DOHH2 (cell line): ENCODE measurements around the gene RPL28.

ENCODE experiments used
- EZH2phosphoT487 ChIP-seq: fragments of 200-600 bp; sonication (generic); IDR thresholded peaks from 2 replicates; pipeline ENCODE4 v1.6.1; 2017; ENCODE audit warnings: borderline replicate concordance, mild to moderate bottlenecking, antibody characterized with exemption, low read length, moderate library complexity, mixed read lengths
- TF ChIP-seq, protein P1 (sequence below): fragments of 200-600 bp; sonication (generic); IDR thresholded peaks from one replicate; pipeline ENCODE4 v1.5.1; 2014; ENCODE audit warnings: antibody characterized with exemption, mild to moderate bottlenecking, low read depth, low read length; ENCODE audit not compliant: poor library complexity, severe bottlenecking

DNA sequence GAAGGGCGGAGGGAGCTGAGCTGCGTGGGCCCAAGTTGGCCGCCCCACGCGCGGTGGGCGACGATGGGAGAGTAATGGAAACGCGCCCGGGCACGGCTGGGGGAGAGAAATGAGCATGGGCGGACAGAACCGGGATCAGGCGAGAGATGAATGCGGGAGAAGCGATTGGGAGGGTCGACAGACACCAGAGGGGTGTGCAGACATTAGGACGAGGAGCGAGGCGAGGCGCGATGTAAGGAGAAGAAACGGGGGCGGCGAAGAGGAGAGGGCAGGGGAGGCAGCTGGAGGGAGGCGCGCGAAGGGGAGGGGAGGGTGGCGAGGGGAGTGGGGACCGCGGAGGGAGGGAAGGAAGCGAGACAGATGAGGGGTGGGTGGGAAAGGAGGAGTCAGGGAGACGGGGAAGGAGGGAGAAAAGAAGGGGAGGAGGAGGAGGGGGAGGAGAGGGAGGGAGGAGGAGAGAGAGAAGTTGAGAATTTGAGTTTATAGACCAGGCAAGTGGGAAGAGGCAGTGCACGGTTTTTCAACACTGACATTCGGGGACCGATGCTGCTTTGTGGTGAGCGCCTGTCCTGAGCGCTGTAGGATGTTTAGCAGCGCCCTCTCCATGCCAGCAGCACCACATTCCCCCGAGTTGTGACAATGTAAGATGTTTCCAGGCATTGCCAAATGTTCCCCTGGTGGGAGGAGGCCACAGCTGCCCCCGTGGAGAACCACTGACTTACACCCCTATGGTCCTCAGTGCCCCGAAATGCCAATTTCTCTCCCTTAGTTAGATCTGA lies 57.5 kb downstream of the RPL28 start, which contains the start of gene SHISA7:
- TF ChIP-seq, protein P1, sequence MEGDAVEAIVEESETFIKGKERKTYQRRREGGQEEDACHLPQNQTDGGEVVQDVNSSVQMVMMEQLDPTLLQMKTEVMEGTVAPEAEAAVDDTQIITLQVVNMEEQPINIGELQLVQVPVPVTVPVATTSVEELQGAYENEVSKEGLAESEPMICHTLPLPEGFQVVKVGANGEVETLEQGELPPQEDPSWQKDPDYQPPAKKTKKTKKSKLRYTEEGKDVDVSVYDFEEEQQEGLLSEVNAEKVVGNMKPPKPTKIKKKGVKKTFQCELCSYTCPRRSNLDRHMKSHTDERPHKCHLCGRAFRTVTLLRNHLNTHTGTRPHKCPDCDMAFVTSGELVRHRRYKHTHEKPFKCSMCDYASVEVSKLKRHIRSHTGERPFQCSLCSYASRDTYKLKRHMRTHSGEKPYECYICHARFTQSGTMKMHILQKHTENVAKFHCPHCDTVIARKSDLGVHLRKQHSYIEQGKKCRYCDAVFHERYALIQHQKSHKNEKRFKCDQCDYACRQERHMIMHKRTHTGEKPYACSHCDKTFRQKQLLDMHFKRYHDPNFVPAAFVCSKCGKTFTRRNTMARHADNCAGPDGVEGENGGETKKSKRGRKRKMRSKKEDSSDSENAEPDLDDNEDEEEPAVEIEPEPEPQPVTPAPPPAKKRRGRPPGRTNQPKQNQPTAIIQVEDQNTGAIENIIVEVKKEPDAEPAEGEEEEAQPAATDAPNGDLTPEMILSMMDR = no peak
- TF ChIP-seq EZH2phosphoT487 = no peak
